Measurements from ENCODE around the gene SCML1.
"Not testable (repeated sequence)": the region's sequence is repeated elsewhere in the genome, so short reads cannot be mapped to it uniquely, and the experiment has no call there.

SCML1 gene

DNA sequence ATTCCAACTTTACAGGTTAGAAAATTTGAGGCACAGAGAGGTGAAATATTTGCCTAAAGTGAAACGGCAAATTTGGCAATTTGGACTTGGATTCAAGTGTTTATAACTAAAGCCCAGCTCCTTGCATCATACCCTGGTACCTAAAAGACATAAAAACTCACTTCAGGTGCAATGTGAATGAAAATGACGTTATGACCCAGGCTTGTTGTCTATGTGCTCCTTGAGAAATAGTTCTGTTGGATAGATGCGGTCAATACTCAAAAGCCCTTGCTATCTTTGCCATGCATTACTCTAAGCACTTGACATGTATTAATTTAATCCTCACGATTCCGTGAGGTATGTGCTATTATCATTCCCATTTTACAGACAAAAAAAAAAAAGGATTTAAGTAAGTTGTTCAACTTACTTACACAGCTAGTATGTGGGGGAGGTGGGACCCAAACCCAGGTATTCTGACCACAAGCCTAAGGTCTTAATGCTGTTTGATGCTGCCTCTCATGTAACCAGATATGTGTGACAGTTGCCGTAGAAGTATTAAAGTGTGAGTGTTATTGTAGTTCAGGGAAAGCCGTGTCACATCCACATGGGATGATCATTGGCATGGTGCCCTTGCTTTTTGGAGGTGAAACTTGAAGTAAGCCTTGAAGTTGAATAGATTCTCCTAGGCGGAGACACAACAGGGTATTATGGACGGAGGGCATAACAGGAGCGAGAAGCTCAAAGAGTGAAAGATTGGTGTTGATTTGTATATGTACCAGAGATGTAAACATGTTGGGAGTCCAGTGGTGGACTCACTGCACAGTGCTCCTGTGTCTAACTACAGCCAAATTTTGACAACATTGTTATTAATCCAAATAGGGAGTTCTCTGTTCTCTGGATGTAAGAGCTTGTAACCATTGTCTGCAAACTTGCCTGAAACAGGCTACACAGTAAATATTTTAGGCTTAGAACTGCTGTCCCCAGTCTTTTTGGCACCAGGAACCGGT, 3.1 kb downstream of the SCML1 start:
- no peak for DNase-seq

DNA sequence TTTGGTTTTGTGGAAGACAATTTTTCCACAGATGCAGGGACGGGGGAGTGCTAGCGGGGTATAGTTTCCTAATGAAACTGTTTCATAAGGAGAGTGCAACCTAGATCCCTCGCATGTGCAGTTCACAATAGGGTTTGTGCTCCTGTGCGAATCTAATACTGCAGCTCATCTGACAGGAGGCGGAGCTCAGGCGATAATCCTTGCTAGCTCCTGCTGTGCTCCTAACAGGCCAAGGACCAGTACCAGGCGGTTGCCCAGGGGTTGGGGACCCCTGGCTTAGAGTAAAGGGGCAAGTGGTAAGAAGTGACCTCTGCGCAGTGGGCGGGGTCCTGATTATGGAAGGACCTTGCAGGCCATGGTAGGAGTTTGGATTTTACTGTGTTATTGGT, 3.8 kb downstream of the SCML1 start:
- no peak for DNase-seq

DNA sequence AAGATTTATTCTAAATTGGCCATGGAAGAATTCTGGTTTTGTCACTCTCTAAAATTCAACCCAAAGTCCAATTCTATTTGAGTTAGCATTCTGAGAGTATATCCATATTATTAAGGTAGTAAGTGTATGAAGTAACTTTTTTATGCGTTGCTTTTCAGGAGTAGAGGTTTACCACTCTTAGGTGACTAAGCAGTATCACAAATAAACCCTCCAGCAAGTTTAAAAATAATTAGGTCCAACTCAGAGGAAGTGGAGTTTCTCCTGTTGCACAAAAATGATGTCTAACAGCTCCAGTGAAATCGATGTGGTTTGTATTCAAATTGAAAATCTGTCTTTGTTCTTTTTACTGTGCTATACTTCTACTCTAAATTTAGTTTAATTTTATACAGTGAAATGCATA, 6.6 kb downstream of the SCML1 start:
- no peak for DNase-seq

DNA sequence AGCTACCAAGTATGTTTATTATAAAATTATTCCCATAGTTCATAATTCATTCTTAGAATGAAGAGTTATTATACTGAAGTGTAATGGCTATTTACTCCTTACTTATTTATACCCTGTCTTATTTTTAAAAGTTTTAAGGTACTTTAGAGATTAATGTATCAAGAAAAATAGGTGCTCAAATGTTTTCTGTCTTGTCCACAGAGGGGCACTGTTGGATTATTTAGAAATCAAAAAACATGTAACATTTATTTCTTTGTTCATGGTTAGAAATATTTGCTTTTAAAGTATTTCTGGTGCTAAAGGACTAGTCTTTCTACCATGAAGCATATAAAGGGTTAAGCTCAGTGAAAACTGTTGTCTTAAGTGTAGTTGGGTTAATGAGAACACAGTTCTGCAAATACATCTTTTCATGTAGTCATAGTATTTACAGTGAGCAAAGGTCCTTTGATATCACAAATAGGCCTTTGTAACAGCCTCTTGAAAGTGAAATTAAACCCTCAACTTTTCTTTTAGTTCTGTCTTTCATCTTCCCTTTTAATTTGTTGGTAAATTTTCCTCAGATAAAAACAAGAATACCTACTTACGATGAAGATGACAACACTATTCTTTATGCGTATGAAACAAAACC, 7.7 kb downstream of the SCML1 start:
- peak in 1 of 2 experiments; percentile 2 for DNase-seq

DNA sequence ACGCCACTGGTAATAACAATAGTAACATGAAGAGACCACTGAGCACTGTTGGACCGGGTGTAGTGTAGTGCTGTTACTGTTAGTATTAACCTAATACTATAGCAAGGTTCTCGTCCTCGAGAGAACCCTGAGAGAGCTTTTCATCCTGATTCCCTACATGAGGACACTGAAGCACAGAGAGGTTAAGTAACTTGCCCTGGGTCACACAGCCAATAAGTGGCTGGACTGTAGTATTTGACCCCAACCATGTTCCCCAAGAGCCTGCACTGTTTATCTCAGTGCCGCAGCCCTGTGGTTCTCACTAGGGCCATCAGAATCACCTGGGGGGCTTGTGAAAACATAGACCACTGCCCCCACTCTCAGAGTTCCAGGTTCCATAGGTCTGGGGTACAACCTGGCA, 10.4 kb downstream of the SCML1 start:
- DNase-seq: no peak

DNA sequence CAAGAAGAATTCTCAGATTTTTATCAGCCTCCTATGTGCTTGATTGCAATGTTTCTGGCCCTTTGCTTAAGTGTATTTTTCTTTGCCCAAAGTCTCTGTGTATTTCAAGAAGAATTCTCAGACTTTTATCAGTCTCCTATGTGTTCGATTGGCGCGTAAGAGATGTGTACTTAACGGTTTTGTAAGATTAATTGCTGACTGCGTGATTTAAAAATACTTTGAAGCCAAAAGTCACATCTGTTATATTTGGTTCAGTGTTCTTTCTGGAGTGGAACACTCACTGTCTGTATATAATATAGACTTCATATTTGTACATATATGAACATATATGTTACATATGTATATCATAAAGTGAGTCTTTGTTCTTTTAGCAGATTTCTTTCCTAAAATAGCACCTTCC, 11.4 kb downstream of the SCML1 start:
- DNase-seq: no peak

DNA sequence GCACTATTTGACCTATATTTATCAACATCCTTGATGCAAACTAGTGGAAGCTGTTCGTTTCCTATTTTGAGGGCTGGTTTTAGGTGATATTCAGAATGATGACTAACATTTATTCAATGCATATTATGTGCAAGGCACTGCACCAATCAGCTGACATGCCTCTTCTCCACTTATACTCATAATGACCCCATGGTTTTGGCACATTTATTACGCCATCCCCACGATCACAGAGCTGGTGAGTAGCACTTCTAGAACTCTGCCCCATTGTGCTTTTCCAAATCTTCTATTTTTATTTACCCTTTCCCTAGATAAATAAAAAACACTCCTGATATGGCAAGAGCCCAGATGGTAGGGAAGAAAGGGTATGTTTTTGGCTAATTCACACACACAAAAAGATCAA, 13.1 kb downstream of the SCML1 start:
- no peak for DNase-seq

DNA sequence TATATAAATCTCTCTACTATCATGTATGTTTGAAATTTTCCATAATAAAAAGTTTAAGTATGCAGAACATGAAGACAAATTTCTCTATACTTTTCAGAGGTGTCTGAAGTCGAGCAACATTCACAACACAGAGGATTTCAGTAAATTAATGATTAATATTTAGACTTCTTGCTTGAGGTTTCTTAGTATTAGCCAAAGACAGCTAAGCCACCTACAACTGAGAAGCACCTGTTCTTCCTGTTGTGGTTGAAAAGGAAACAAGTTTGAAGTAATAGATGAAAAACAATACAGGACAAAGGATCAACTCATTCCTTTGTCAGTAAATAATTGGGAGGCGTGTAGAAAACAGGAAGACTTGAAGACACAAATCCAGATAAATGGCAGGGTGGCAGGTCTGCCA, 21.1 kb downstream of the SCML1 start:
- no peak for DNase-seq

DNA sequence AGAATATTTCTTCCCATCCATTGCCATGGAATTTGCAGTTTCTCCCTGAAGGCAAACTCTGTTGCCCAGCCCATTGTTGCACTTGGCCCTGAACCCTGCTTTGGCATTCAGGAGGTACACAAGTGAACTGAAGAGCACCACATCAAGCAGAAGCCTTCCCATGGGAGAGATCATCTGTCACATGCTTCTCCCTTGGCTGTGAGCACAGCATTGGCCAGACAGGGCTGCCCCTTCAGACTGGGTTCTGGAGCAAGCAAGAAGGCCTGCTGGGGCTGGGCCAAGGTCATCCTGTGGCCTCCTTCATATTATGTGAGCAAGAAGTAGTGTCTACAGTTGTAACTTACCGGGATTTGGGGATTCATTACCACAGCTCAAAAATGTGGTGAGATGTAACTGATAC, 22.7 kb downstream of the SCML1 start:
- DNase-seq: no peak

DNA sequence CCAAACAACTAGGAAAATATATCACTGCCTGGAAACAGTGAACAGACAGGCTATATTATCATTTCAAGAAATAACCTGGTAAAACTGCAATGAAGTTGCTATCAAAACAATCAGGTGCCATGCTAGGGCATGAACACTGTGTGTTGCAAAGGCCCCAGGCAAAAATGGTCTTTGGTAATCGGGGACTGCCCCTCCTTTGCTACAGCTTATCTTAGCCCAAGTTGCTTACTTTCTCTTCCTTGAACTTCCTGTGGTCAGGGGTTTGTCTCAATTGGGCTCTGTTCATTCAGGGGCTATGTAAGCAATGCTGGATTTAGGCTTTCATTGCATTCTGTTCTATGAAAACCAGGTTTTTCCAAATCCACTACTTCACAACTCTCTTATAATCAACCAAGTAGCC, 30.4 kb downstream of the SCML1 start:
- no peak for DNase-seq

DNA sequence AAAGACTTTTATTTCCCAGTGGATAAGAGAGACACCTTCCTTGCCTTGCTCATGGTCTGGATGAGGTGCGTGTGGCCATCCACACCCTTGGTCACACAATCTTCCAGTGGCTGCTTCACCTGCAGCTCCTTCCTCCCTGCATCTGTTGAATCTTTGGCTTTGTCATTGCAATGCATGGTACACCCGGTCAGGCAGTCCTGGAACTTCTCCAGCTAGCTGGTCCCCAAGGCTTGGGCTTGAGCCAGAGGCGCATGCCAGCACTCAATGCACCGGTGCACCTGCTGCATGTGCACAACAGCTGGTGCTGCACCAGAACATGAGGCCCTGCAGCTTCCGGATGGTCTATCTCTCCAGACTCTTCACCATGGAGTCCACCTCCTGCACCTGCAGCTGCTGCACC, 31.7 kb downstream of the SCML1 start:
- DNase-seq: no peak

DNA sequence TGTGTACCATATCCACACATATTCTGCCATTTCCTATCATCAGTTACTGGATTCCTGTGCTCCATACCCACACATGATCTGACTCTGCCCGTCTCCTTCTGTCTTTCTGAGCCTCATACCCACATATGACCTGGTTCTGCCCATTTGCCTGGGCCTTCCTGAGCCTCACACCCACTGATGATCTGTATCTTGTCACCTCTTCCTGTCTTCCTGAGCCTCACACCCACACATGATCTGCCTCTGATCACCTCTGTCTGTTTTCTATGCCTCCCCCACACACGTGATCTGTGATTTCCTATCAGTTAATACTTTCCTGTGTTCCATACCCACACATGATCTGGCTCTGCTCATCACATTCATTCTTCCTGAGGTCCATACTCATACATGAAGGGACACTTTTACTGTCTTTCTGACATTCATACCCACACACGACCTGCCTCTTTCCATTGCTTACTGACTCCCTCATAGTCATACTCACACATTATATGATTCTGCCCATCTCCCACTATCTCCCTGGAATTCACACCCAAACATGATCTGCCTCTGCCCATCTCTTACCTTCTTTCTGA, 32.5 kb downstream of the SCML1 start:
- DNase-seq: no peak

DNA sequence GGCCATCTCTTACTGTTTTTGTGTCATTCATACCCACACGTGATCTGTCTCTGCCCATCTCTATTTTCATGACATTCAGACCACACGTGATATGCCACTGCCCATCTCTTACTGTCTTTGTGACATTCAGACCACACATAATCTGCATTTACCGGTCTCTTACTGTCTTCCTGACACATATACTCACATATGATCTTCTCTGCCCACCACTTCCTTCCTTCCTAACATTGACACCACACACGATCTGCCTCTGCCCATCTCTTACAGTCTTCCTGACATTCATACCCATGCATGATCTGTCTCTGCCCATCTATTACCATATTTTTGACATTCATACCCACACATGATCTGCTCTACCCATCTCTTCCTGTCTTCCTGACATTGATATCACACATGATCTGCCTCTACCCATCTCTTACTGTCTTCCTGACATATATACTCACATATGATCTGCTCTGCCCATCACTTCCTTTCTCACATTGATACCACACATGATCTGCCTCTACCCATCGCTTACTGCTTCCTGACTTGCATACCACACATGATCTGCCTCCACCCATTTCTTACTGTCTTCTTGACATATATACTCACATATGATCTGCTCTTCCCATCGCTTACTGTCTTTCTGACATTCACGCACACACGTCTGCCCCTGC, 36.1 kb downstream of the SCML1 start:
- DNase-seq: no peak

DNA sequence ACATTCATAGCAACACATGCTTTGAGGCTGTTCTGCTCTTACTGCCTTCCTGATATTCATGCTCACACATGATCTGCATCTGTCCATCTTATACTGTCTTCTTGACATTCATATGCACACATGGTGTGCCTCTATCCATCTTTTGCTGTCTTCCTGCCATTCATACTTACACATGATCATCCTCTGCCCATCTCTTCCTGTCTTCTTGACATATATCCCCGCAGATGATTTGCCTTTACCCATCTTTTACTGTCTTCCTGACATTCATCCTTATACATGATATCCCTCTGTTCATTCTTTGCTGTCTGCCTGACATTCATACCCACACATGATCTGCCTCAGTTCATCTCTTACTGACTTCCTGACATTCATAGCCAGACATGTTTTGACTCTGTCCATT, 36.8 kb downstream of the SCML1 start:
- no peak for DNase-seq

DNA sequence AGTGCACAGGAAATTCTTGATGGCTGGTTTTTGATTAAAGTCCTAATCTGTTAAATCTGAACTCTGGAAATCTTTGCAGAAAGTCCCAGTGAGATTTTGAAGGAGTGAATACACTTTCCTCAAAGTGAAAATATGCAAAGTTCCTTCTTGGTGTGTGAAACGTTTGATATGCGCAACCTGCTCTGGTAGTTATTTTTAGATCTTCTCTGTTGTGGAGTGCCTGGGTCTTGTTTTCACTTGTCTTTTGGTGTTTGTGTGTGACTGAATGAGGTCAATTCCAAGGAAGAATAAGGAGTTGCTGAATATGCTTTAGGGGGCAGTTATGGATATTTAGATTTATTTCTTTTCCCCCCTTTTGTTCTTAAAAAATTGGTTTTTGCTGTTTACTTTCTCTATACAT, 41.7 kb downstream of the SCML1 start:
- DNase-seq: no peak

DNA sequence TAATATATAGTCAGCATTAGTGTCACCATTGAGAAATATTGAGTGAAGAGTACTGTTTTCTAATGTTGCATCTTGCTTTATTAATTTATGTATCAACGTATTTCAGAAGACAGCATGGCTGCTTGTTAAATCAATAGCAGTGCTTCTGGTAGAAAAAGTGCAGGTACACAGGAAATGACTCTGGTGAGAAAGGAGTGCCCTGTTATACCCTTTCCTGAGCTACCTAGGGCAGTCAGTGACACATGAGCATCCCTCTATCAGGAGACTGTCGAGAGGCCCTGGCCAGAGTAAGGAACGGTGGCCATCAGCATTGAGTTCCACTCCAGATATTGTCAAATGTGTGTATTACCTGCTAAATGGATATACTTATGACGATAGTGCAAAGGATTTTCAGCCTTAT, 42.1 kb downstream of the SCML1 start:
- DNase-seq: no peak

DNA sequence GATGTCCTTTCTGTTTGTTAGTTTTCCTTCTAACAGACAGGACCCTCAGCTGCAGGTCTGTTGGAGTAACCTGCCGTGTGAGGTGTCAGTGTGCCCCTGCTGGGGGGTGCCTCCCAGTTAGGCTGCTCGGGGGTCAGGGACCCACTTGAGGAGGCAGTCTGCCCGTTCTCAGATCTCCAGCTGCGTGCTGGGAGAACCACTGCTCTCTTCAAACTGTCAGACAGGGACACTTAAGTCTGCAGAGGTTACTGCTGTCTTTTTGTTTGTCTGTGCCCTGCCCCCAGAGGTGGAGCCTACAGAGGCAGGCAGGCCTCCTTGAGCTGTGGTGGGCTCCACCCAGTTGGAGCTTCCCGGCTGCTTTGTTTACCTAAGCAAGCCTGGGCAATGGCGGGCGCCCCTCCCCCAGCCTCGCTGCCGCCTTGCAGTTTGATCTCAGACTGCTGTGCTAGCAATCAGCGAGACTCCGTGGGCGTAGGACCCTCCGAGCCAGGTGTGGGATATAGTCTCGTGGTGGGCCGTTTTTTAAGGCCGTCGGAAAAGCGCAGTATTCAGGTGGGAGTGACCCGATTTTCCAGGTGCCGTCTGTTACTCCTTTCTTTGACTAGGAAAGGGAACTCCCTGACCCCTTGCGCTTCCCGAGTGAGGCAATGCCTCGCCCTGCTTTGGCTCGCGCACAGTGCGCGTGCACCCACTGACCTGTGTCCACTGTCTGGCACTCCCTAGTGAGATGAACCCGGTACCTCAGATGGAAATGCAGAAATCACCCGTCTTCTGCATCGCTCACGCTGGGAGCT, 49.5 kb downstream of the SCML1 start:
- DNase-seq: not testable (repeated sequence)

DNA sequence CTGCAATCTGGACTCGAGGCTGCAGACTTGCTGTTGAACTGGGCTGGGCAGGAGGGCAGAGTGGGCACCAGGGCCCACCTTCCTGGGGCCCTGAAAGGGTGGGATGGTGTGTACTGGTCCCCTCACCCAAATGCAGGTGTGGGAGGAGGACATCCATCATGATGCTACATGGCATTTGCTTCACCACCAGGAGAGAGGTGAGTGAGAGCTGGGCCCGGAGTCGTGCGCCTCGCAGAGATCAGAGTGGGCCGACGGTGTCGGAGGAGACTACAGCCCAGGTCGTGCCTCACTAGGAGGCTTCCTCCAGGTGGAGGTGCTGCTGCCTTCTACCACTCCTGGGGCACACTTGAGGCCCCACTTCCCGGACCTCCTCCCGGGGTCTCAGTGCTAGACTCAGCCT, 50.3 kb downstream of the SCML1 start:
- DNase-seq: no peak

DNA sequence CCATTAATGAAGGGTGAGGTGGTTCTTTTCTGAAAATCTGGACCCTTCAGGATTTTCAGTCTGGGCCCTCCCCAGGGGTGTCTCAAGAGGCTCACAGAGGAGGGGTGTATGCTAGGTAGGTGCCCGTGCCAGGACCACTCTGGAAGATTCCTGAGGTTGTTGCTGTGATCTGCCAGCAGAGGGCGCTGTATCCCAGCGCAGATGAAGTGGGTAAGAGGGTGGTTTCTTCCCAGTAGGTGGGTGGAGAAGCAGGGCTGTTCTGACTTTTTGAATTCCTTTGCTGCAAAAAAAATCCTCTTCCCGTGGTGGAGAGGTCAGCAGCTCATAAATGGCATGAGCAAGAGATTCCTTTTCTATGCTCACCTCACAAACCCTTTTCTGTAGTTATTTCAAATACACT, 51.1 kb downstream of the SCML1 start:
- peak; percentile 25 to 27 for DNase-seq

DNA sequence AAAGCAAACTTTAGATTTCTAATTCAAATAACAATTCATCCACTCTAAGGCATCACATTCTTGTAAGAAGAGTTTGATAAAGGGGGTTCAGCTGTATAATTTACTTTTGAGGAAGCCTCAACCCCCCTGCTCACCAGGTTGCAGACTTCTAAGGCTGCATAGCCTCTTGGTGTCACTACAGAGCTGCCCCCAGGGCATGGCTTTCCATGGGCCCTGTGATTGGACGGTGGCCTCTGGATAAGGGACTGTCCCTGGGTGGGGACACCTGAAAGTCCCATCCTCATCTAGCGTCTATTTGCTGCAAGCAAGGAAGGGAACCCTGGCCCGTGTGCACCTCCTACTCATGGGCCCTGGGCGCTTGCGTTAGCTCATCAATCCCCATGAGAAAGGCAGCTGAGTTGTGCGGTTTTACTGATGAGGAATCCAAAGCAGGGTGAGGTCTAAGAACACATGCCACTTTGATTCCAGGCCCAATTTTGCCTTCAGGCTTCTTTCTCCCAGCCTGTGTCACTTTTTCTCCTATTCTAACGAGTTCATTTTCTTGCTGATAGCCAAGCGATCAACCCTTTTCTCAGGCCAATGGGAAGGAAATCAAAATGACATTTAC, 51.8 kb downstream of the SCML1 start:
- DNase-seq: no peak

DNA sequence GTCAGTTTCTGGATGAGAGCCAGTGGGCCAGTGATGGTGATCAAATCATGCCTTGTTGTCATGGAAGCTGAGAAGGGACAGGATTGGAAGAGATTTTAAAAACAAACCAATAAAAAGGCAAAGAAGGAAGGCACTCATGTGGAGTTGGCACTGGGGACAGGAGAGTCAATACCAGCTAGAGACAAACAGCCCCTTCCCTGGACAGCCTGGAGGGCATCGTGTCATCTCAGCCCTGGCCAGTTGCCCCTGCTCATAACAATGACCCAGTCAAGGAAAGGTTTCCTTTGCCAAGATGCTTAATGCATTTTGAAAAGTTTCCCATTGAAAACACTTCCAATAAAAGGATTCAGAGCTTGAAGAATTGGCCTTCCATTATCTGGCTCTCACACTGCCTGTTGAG, 55.5 kb downstream of the SCML1 start:
- DNase-seq: no peak

DNA sequence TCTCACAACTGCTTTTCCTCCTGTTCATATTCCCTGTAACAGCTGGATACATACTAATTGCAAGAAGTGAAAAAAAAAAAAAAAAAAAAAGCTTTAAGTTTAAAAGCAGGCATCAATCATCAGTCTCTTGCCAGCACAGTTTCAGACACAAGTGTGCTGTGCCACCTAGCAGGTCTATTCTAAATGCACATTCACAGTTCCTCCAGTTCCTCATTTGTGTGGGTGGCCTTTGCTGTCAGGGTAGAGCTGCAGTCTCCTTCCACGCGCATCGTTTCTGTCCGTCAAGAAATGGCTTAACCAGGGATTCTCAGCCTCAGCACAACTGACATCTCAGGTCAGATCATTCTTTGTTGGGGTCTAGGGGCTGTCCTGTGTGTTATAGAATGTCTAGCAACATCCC, 61.6 kb downstream of the SCML1 start:
- no peak for DNase-seq
